ENCODE measurements around the gene CHMP5.
"Not testable (repeated sequence)": the region's sequence is repeated elsewhere in the genome, so short reads cannot be mapped to it uniquely, and the experiment has no call there.

CHMP5 gene

GRCh38 chr9:33310748-33311147 is 45.9 kb downstream of the CHMP5 start:
- FAIRE-seq: no peak
- DNase-seq (ENCODE audit: insufficient read length, low spot score): no peak

GRCh38 chr9:33311953-33312352 is 47.1 kb downstream of the CHMP5 start:
- no peak for DNase-seq (ENCODE audit: insufficient read length, low spot score)
- FAIRE-seq: no peak

GRCh38 chr9:33315371-33315770 is 50.5 kb downstream of the CHMP5 start:
- no peak for DNase-seq (ENCODE audit: insufficient read length, low spot score)

GRCh38 chr9:33317136-33317535 is 52.3 kb downstream of the CHMP5 start:
- not testable (repeated sequence) for FAIRE-seq; DNase-seq (ENCODE audit: insufficient read length, low spot score)

More at GRCh38 chr9:33315371-33315770, 50.5 kb downstream of the CHMP5 start:
- no peak for FAIRE-seq

GRCh38 chr9:33318225-33318624 is 53.4 kb downstream of the CHMP5 start:
- DNase-seq (ENCODE audit: insufficient read length, low spot score) (no peak), FAIRE-seq (no peak)

GRCh38 chr9:33318781-33319180 is 53.9 kb downstream of the CHMP5 start:
- DNase-seq (ENCODE audit: insufficient read length, low spot score): no peak
- FAIRE-seq: no peak

- FAIRE-seq (no peak), DNase-seq (ENCODE audit: insufficient read length, low spot score) (no peak)
Observed at GRCh38 chr9:33320230-33320567, 55.4 kb downstream of the CHMP5 start.

- FAIRE-seq: no peak
- no peak for DNase-seq (ENCODE audit: insufficient read length, low spot score)
Observed at GRCh38 chr9:33320568-33321261, 55.9 kb downstream of the CHMP5 start.

GRCh38 chr9:33329117-33329563 is 64.3 kb downstream of the CHMP5 start:
- DNase-seq (ENCODE audit: insufficient read length, low spot score) (no peak), FAIRE-seq (no peak)

- no peak for DNase-seq (ENCODE audit: insufficient read length, low spot score)
- FAIRE-seq: no peak
Observed at GRCh38 chr9:33329979-33330378, 65.1 kb downstream of the CHMP5 start.

- no peak for DNase-seq (ENCODE audit: insufficient read length, low spot score)
- no peak for FAIRE-seq
Observed at GRCh38 chr9:33331377-33331891, 66.6 kb downstream of the CHMP5 start.

All from GM19239 (cell line).